Measurements from ENCODE around the gene ADH5.

- TF ChIP-seq ZNF16 (tag by site-specific recombination; IDR thresholded peaks at IDR 0.05; ENCODE audit: low read depth) (no peak), ZNF140 (tag by site-specific recombination; IDR thresholded peaks at IDR 0.05) (no peak), GLIS2 (tag by site-specific recombination; IDR thresholded peaks at IDR 0.05) (no peak), CTCF (tag by site-specific recombination; IDR thresholded peaks at IDR 0.05) (no peak), KLF1 (tag by site-specific recombination; IDR thresholded peaks at IDR 0.05) (no peak), ZNF837 (tag by site-specific recombination; IDR thresholded peaks at IDR 0.05) (no peak), ZNF621 (tag by site-specific recombination; IDR thresholded peaks at IDR 0.05) (no peak)
Observed at GRCh38 chr4:99052902-99053301, 35.7 kb downstream of the ADH5 start.
